Measurements from ENCODE around the gene TAGLN2.

Gene TAGLN2

DNA sequence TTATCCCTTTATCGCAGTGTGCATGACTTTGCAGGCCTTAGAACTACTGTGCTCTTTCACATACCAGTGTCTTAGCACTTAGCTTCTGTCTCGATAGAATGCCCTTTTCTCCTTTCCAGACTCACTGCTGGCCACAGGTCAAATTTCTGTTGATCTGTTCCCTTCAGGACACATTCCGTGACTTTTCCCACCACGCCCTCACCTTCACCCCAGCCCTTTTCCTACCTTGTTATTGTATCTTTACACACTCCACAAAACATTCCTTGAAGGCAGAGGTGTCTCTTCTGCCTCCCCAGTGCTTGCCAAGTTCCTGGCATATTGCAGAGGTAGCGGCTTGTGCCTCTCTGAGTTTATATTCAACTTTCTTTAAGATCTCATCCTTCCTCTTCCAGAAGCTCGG, 23.8 kb upstream of the TAGLN2 start:
- Histone ChIP-seq H3K4me3 (ENCODE audit: extremely low read depth, insufficient read depth, low read length, poor library complexity, severe bottlenecking) (no peak overlapping the region), H3K27ac (ENCODE audit: low read depth, low read length, severe bottlenecking) (no peak overlapping the region), H3K4me1 (ENCODE audit: control insufficient read depth, insufficient read depth, low read length, poor library complexity, severe bottlenecking) (peaks cover 20% of the 10 kb centered on the region), H3K9me3 (ENCODE audit: control insufficient read depth, low read length) (no peaks in the 10 kb centered on the region), H3K36me3 (ENCODE audit: control insufficient read depth, insufficient read depth, low read length) (no peaks in the 10 kb centered on the region)
- WGBS, 2 experiments (ENCODE audit: insufficient coverage in 2 of 2) = 91 to 93% methylated on average over 6 of the region's 6 CpGs

DNA sequence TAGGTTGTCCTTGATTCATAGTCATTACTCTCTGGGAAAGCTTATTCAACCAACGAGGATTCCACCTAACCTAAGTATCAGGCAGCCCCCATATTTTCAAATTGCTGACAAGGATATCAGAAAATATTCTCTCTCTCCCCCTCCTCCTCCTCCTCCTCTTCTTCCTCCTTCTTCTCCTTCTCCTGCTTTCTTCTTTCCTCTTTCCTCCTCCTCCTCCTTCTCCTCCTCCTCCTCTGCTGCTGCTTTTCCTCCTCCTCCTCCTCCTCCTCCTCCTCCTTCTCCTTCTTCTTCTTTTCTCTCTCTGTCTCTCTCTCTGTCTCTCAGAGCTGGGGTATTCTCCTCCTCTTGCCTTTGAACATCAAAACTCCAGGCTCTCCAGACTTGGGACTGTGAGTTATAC, 22.6 kb upstream of the TAGLN2 start:
- Histone ChIP-seq H3K4me1 (ENCODE audit: control insufficient read depth, insufficient read depth, low read length, poor library complexity, severe bottlenecking) (peaks cover 10% of the 10 kb centered on the region), H3K27ac (ENCODE audit: low read depth, low read length, severe bottlenecking) (no peak overlapping the region), H3K4me3 (ENCODE audit: extremely low read depth, insufficient read depth, low read length, poor library complexity, severe bottlenecking) (no peak overlapping the region), H3K9me3 (ENCODE audit: control insufficient read depth, low read length) (no peaks in the 10 kb centered on the region), H3K36me3 (ENCODE audit: control insufficient read depth, insufficient read depth, low read length) (no peaks in the 10 kb centered on the region)
- 77 to 92% methylated on average over 1 of the region's 1 CpG for WGBS, 2 experiments (ENCODE audit: insufficient coverage in 2 of 2)

DNA sequence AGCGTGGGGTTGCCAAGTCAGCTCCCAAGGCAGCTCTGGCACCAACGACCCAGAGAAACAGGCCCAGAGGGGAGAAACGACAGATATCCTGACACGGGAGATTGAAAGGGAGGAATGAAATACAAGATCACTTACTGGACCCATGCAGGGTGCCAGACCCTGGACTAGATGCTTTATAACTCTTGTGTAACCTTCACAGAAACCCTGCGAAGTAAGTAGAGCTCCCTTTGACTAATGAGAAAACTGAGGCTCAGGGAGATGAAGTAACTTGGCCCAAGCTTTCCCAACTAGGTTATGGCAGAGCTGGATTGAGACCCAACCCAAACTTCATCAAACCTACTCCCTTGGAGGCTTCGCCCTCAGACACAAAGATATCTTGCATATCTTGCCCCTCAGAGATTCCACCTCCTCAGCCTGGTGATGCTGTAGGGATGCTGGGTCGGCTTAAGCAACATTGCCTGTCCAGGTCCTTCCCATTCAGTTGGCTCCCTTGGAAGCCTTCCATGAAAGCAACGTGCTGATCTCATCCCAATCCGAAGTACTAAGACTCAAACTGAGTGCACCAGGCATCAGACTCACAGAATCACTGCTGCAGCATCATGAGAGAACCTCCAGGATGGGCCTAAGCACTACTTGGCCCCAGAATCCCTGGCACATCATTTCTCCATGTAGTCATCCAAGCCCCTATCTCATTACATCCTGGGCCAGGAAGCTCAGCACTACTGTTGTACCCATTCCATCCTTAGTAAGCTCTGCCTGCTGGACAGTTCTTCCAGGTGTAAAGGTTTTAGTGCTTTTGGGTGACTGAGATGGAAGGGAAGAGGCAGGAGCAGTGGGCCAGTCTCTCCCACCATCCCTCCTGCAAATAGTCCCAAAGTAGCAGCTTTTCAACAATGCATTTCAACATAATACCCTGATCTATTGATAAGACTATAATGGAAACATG, 21.2 kb upstream of the TAGLN2 start:
- 53 to 55% methylated on average over 7 to 8 of the region's 9 CpGs for WGBS, 2 experiments (ENCODE audit: insufficient coverage in 2 of 2)
- Histone ChIP-seq H3K36me3 (ENCODE audit: control insufficient read depth, insufficient read depth, low read length) (no peaks in the 10 kb centered on the region), H3K9me3 (ENCODE audit: control insufficient read depth, low read length) (no peaks in the 10 kb centered on the region), H3K4me3 (ENCODE audit: extremely low read depth, insufficient read depth, low read length, poor library complexity, severe bottlenecking) (peak overlapping the region; percentile 56), H3K4me1 (ENCODE audit: control insufficient read depth, insufficient read depth, low read length, poor library complexity, severe bottlenecking) (peaks cover 10% of the 10 kb centered on the region), H3K27ac (ENCODE audit: low read depth, low read length, severe bottlenecking) (no peak overlapping the region)

DNA sequence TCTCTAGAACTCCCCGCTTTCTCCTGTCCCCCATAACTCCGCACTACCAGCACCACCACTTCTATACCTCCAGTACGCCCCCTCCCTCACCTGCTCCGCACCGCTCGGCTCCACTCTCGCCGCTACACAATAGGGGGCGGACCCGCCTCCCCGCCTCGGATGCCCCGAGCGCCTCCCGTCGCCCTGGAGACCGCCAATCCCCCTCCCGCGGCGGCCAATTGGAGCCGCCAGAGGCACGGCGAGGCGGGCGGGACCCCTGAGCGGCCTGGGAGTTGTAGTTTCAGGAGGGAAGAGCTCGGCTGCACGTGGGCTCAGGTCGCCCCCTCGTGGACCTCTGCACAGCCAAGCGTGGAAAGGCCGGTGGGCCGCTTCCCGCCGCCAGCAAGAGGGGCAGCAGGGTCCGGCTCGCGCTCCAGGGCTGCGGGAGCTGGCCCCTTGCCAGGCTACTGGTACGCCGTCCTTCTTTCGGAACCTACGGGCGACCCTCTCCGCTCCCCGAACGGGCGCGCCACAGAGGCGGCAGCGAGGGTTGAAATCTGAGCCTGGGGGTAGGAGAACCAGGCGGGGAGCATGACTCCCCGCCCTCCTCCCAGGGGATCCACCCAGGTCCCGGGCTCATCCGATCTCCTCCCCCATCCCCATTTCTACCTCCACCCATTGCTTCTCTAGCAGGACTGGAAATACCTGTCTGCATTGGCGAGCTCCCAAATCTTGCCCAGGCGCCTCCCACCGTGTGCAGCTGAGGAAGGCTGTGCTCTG, 20.4 kb upstream of the TAGLN2 start, which contains the start of gene IGSF9:
TSS of gene IGSF9 (minus strand) at position 131 of the 759 bp plus-strand sequence. CDS start 2,159 bp downstream, outside the sequence.
- 3% methylated on average over 27 to 49 of the region's 58 CpGs for WGBS, 2 experiments (ENCODE audit: insufficient coverage in 2 of 2)
- no peaks in the 10 kb centered on the region for H3K9me3 ChIP-seq (ENCODE audit: control insufficient read depth, low read length)
- H3K4me3 ChIP-seq (ENCODE audit: extremely low read depth, insufficient read depth, low read length, poor library complexity, severe bottlenecking) = peak within 1 kb of the TSS; percentile 56
- no peak within 1 kb of the TSS for H3K27ac ChIP-seq (ENCODE audit: low read depth, low read length, severe bottlenecking)
- no peaks in the 10 kb centered on the region for H3K36me3 ChIP-seq (ENCODE audit: control insufficient read depth, insufficient read depth, low read length)
- H3K4me1 ChIP-seq (ENCODE audit: control insufficient read depth, insufficient read depth, low read length, poor library complexity, severe bottlenecking) = peaks cover 18% of the 10 kb centered on the region

DNA sequence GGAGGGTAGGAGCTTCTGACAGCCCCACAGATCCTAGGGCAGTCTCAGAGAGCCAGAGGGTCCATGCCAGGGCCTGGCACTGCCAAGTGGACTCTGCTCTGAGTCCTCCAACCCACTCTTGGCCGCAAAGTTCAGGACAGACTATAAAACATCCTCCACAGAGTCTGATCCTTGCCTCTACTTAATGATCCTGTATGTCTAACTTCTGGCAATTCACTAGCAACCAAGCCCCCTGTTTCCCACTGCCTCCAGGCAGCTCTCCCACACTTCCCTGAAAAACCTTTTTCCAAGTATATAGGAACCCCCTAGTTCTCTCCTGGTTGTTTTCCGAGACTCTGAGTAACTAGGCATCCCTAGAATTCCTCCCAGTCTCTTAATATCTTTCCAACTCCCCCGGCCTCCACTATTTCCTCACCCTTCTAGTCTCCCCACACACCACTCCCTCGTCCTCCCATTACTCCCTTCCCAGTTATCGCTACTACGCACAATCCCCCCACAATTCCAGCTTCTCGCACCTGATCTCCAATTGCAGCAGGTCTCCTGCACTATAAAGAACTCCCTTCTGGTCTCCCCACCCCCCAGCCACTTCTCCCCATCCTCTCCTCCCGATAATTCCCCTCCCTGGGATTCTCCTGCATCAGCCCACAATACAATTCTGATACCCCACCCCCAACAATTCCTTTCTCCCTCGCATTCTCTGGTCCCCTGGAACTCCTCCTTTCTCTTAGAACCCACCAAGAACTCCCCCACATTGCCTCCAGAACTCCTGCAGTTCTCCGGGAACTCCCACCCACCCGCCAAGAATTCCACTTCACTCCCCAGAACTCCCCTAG, 19.5 kb upstream of the TAGLN2 start:
- Histone ChIP-seq H3K27ac (ENCODE audit: low read depth, low read length, severe bottlenecking) (no peak overlapping the region), H3K4me3 (ENCODE audit: extremely low read depth, insufficient read depth, low read length, poor library complexity, severe bottlenecking) (peak overlapping the region; percentile 56), H3K36me3 (ENCODE audit: control insufficient read depth, insufficient read depth, low read length) (no peaks in the 10 kb centered on the region), H3K4me1 (ENCODE audit: control insufficient read depth, insufficient read depth, low read length, poor library complexity, severe bottlenecking) (peaks cover 18% of the 10 kb centered on the region), H3K9me3 (ENCODE audit: control insufficient read depth, low read length) (no peaks in the 10 kb centered on the region)
- 20 to 23% methylated on average over 11 of the region's 11 CpGs for WGBS, 2 experiments (ENCODE audit: insufficient coverage in 2 of 2)

DNA sequence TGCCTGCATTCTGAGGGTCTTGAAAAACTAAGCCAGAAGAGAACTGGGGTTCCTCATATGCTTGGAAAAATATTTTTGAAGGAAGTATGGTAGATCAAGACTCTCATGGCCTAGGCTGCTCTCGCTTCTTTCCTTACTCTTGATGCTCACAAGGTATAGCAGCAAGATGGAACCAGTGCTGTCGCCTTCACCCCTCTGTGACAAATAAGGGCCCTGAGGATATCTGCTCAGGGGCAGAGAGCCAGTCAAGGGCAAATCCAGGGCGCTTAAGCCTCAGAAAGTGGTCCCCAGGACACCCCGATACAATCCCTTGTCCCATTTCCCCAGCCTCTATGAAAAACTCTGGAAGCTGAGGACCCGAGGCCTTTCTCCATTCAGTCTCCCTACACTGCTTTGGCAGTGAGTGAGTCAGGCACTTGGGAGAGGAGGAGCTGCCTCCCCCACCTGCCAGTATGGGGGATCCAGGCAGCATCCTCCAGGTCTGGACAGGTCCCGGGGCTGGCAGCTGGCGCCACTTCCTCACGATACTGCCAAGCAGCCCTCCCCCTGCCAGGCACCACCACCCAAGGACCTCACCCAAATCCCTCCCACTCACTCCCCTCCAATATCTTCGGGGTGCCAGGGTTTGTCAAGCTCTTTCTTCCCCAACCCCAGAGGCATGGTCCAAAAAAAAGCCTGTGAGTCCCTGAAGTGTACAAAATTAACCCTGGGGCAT, 18.8 kb upstream of the TAGLN2 start:
- Histone ChIP-seq H3K4me3 (ENCODE audit: extremely low read depth, insufficient read depth, low read length, poor library complexity, severe bottlenecking) (no peak overlapping the region), H3K9me3 (ENCODE audit: control insufficient read depth, low read length) (no peaks in the 10 kb centered on the region), H3K4me1 (ENCODE audit: control insufficient read depth, insufficient read depth, low read length, poor library complexity, severe bottlenecking) (peaks cover 18% of the 10 kb centered on the region), H3K27ac (ENCODE audit: low read depth, low read length, severe bottlenecking) (no peak overlapping the region), H3K36me3 (ENCODE audit: control insufficient read depth, insufficient read depth, low read length) (peaks cover 3% of the 10 kb centered on the region)
- WGBS, 2 experiments (ENCODE audit: insufficient coverage in 2 of 2) = 92 to 94% methylated on average over 6 of the region's 9 CpGs

DNA sequence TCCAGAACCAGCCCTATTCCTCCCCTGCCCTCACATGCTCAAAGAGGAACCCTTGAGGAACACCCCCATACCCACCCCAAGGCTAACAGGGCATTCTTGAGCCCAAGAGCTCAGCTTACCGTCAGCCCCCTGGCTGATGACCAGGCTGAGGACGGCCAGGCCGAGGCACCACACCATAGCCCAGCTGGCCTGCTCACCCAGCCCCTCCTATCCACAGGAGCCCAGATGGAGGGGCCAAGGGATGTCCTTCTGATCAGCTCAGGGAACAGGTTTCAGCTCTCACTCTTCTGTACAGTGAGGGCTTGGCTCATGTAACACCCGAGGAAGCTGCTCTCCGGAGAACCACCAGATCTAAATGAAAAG, 18.0 kb upstream of the TAGLN2 start:
- Histone ChIP-seq H3K9me3 (ENCODE audit: control insufficient read depth, low read length) (no peaks in the 10 kb centered on the region), H3K27ac (ENCODE audit: low read depth, low read length, severe bottlenecking) (no peak overlapping the region), H3K4me1 (ENCODE audit: control insufficient read depth, insufficient read depth, low read length, poor library complexity, severe bottlenecking) (peaks cover 18% of the 10 kb centered on the region), H3K4me3 (ENCODE audit: extremely low read depth, insufficient read depth, low read length, poor library complexity, severe bottlenecking) (no peak overlapping the region), H3K36me3 (ENCODE audit: control insufficient read depth, insufficient read depth, low read length) (peaks cover 3% of the 10 kb centered on the region)
- 50 to 95% methylated on average over 2 to 3 of the region's 5 CpGs for WGBS, 2 experiments (ENCODE audit: insufficient coverage in 2 of 2)

DNA sequence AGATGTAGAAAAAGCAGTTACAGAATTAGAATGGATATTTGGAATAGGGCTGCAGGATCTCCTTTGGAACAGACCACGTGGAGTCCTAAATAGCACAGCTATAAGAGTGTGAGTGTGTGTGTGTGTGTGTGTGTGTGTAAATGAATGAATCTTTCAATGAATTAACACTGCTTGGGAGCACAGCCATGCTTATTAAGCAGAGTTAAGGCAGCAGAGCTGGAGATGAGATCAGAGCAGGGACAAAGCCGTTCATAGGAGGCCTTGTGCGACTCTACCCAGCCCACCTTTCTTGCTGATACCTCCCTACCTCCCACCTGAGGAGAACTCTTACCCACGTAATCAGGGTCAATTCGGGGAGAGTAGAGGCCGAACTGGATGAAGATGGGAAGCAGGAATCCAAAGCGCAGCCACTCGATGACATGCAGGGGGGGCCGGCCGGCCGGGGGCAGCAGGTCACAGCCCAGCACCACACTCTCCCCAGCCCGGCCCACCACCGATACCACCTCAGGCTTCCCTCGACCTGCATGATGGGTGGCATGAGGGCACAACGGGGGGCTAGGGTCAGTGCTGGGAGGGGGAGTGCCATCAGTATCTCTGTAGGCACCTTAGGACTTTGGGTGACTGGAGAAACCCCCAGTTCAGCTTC, 17.4 kb upstream of the TAGLN2 start:
- Histone ChIP-seq H3K9me3 (ENCODE audit: control insufficient read depth, low read length) (no peaks in the 10 kb centered on the region), H3K27ac (ENCODE audit: low read depth, low read length, severe bottlenecking) (no peak overlapping the region), H3K36me3 (ENCODE audit: control insufficient read depth, insufficient read depth, low read length) (peaks cover 3% of the 10 kb centered on the region), H3K4me3 (ENCODE audit: extremely low read depth, insufficient read depth, low read length, poor library complexity, severe bottlenecking) (no peak overlapping the region), H3K4me1 (ENCODE audit: control insufficient read depth, insufficient read depth, low read length, poor library complexity, severe bottlenecking) (peaks cover 18% of the 10 kb centered on the region)
- WGBS, 2 experiments (ENCODE audit: insufficient coverage in 2 of 2) = 84 to 93% methylated on average over 8 of the region's 15 CpGs

DNA sequence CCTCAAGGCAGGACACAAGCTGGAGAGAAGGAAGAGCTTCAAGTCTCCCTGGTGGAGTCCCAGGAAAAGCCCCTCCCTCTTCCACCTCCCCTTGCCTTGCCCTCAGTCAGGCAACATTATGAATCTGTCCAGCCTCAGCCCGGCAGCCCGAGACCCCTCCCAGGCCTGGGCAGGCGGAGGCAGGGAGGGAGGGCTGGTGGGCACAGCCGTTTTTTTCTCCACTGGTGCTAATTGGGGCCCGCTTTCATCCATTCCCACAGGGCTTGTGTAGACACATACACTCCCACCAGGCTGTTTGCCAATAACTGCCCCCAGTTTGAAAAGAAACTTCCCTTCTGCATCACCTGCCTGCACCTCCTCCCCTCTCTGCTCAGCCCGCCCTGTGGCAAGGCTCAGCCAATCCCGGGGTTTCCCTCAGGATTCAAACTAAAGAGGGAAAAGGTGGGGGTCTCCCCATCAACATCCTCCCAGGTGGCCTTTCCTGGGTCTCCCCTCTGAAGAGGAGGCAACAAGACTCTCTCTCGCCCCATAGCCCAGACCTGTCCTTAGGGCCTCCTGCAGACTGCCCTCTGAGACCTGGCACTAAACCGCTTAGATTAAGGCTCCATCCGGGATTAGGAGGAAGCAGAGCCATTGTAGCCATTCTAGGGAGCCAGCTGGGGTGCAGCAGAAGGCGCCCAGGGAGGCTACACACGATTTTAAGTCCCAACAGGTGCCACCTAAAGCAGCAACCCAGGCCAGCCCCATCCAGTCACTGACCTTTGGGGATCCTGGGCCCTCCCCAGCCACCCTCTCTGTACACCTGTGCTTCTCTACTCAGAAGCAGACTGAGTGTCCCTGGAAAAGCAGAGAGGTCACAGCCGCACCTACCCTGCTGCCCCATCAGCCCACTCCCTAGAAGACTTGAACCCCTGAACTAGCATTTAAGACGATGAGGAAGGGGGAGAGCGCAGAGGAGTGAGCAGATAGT, 16.6 kb upstream of the TAGLN2 start:
- Histone ChIP-seq H3K4me1 (ENCODE audit: control insufficient read depth, insufficient read depth, low read length, poor library complexity, severe bottlenecking) (peaks cover 23% of the 10 kb centered on the region), H3K4me3 (ENCODE audit: extremely low read depth, insufficient read depth, low read length, poor library complexity, severe bottlenecking) (no peak overlapping the region), H3K9me3 (ENCODE audit: control insufficient read depth, low read length) (no peaks in the 10 kb centered on the region), H3K27ac (ENCODE audit: low read depth, low read length, severe bottlenecking) (peak overlapping the region; percentile 17), H3K36me3 (ENCODE audit: control insufficient read depth, insufficient read depth, low read length) (peaks cover 3% of the 10 kb centered on the region)
- 69 to 84% methylated on average over 8 to 12 of the region's 15 CpGs for WGBS, 2 experiments (ENCODE audit: insufficient coverage in 2 of 2)
